GM08714 (cell line): ENCODE results near the gene SETDB1.

ENCODE experiments used
- H3K4me3 ChIP-seq: fragments of 200-500 bp; sonication (Bioruptor generic); 2 replicates; pipeline ENCODE4 v1.5.1; 2014; ENCODE audit warnings: mild to moderate bottlenecking, low read length, inconsistent platforms
- ZNF274 ChIP-seq: IDR thresholded peaks from 2 replicates; pipeline ENCODE4 v1.6.1; 2012; ENCODE audit warnings: mild to moderate bottlenecking, low read depth, low read length

SETDB1 gene

DNA sequence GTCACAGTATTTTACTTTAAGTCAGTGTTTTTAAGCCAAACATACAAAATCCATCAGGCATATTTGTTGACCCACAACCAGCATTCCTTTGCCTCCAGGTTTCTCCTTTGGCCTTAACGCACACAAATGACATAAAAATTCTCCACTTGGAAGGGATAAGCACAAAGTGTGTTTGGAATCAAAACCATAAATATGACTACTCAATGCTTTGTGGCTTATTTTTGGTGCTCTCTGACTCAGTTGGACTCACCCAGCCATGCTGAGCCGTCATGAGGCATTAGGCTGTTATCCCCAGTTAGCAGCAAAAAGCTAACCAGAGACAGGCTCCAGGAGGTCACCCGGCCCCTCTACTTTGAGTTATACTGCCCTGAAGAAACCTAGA is 83.0 kb downstream of the SETDB1 start:
- no peak for TF ChIP-seq ZNF274
- peak overlapping the region; percentile 79 for H3K4me3 ChIP-seq

GRCh38 chr1:151009674-151010345 is 83.6 kb downstream of the SETDB1 start:
- no peak overlapping the region for H3K4me3 ChIP-seq
- no peak for TF ChIP-seq ZNF274

GRCh38 chr1:151010346-151010726 is 84.2 kb downstream of the SETDB1 start:
- H3K4me3 ChIP-seq = no peak overlapping the region
- TF ChIP-seq ZNF274 = no peak

- TF ChIP-seq ZNF274 = no peak
- H3K4me3 ChIP-seq = no peak overlapping the region
Observed at GRCh38 chr1:151011154-151011850, 85.1 kb downstream of the SETDB1 start.

DNA sequence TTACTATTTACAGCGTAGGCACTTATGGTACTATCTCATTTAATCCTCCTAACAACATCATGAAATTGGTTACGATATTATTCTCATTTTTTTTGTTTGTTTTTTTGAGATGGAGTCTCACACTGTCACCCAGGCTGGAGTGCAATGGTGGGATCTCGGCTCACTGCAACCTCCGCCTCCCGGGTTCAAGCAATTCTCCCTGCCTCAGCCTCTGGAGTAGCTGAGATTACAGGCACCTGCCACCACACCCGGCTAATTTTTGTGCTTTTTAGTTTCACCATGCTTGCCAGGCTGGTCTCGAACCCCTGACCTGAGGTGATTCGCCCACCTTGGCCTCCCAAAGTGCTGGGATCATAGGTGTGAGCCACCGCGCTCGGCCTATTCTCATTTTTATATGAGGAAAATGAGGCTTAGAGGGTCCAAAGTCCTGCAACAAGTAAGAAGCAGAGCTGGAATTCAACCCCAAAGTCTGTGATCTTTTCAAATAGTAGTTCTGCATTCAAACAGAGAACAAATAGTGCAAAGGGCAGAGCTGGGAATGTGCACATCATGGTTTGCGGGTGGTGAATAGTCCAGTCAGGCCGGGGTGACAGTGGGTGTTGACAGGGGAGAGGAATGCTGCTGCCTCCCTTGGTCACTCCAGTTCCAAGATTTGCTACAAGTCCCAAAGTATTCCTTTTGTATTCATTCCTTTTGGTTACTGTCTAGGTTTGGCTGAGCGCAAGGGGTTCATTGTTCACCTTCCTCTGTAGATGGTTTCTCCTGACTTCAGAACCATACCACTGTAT is 86.7 kb downstream of the SETDB1 start:
- no peak overlapping the region for H3K4me3 ChIP-seq
- no peak for TF ChIP-seq ZNF274

GRCh38 chr1:151013518-151013917 is 87.4 kb downstream of the SETDB1 start:
- H3K4me3 ChIP-seq = no peak overlapping the region
- no peak for TF ChIP-seq ZNF274
